Glutamatergic neuron (in vitro differentiated cells): ENCODE results near the gene TNIP1. TPM values are rescaled to one million over a fixed set of nuclear protein-coding genes. Genes with fewer than 3 reads are reported as not detected.

Source experiments
- DNase-seq: peaks from one replicate; pipeline ENCODE4 v3.0.0; 2022
- H3K27ac Mint-ChIP-seq: one replicate; pipeline ENCODE4 v1.8.0; 2020; ENCODE audit warnings: mild to moderate bottlenecking, mixed read lengths, inconsistent platforms; ENCODE audit not compliant: unreplicated experiment
- H3K27me3 Mint-ChIP-seq: one replicate; pipeline ENCODE4 v1.8.0; 2020; ENCODE audit warnings: mild to moderate bottlenecking, moderate library complexity, mixed read lengths, inconsistent platforms; ENCODE audit not compliant: unreplicated experiment
- H3K36me3 Mint-ChIP-seq: one replicate; pipeline ENCODE4 v1.8.0; 2020; ENCODE audit warnings: mild to moderate bottlenecking, mixed read lengths, inconsistent platforms; ENCODE audit not compliant: unreplicated experiment
- H3K4me1 Mint-ChIP-seq: one replicate; pipeline ENCODE4 v1.8.0; 2020; ENCODE audit warnings: mild to moderate bottlenecking, low read depth, mixed read lengths, inconsistent platforms; ENCODE audit not compliant: unreplicated experiment
- H3K4me3 Mint-ChIP-seq: one replicate; pipeline ENCODE4 v1.8.0; 2020; ENCODE audit warnings: mild to moderate bottlenecking, mixed read lengths, inconsistent platforms; ENCODE audit not compliant: unreplicated experiment
- H3K9me3 Mint-ChIP-seq: one replicate; pipeline ENCODE4 v1.8.0; 2020; ENCODE audit warnings: mild to moderate bottlenecking, moderate library complexity, mixed read lengths, inconsistent platforms; ENCODE audit not compliant: unreplicated experiment
- CTCF ChIP-seq: fragments of 200-600 bp; sonication (generic); IDR thresholded peaks from one replicate; pipeline ENCODE4 v1.5.0; 2021; ENCODE audit not compliant: partially characterized antibody, unreplicated experiment
- total RNA-seq: library from RNA; stranded (reverse); fragmentation: NEBNext Ultra II Directional; extraction: Animal tissue kit (Norgen Biotek cat#: 25700); gene quantifications from one replicate; pipeline ENCODE4 v1.2.1, GENCODE V29; 2021; ENCODE audit not compliant: unreplicated experiment

Gene TNIP1
- total RNA-seq, 1 donor from 2014 or later = 34.1 TPM

GRCh38 chr5:151021746-151022145 lies 59.1 kb downstream of the TNIP1 start:
- peak overlapping the region; percentile 41 for H3K4me3 Mint-ChIP-seq
- peaks cover 3% of the 10 kb centered on the region for H3K9me3 Mint-ChIP-seq
- no peak for TF ChIP-seq CTCF
- H3K36me3 Mint-ChIP-seq = no peaks in the 10 kb centered on the region
- no peak overlapping the region for H3K27ac Mint-ChIP-seq
- peaks cover 3% of the 10 kb centered on the region for H3K27me3 Mint-ChIP-seq
- H3K4me1 Mint-ChIP-seq = peaks cover 6% of the 10 kb centered on the region
- no peak for DNase-seq

DNA sequence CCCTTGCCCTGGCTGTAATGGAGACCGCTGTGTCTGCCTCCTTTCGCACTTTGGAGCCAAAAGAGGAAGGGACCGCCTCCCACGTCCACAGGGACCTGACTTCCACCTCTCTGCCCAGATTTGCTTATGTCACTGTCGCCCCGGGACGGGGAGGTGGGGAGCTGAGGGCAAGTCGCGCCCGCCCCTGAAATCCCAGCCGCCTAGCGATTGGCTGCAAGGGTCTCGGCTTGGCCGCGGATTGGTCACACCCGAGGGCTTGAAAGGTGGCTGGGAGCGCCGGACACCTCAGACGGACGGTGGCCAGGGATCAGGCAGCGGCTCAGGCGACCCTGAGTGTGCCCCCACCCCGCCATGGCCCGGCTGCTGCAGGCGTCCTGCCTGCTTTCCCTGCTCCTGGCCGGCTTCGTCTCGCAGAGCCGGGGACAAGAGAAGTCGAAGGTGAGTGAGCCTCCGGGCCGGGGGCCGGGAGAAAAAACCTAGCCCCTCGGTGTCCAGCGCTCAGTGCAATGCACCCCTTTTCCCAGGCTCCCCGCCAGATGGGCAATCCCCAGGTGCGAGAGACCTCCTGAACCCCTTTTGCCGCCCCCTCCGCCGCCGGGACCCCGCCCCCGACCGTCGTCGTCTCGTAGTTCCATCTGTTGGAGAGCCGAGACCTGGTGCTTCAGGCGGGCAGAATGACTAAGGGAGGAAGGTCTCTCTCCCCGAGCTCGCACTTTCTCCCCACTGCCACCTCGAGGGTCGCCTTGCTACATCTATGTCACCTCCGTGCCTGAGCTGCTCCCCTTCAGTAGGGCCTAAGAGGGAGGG lies 60.3 kb downstream of the TNIP1 start, which contains the start of gene GPX3:
Gene GPX3, plus strand, starts transcription at position 288 of the 807 bp plus-strand sequence. Its CDS starts 64 bp downstream, at position 352.
- no peaks in the 10 kb centered on the region for H3K36me3 Mint-ChIP-seq
- peak within 1 kb of the TSS; percentile 85 for H3K4me3 Mint-ChIP-seq
- peaks cover 6% of the 10 kb centered on the region for H3K4me1 Mint-ChIP-seq
- no peak for TF ChIP-seq CTCF
- peaks cover 3% of the 10 kb centered on the region for H3K27me3 Mint-ChIP-seq
- DNase-seq = peak; percentile 85
- peaks cover 3% of the 10 kb centered on the region for H3K9me3 Mint-ChIP-seq
- peak within 1 kb of the TSS; percentile 29 for H3K27ac Mint-ChIP-seq

DNA sequence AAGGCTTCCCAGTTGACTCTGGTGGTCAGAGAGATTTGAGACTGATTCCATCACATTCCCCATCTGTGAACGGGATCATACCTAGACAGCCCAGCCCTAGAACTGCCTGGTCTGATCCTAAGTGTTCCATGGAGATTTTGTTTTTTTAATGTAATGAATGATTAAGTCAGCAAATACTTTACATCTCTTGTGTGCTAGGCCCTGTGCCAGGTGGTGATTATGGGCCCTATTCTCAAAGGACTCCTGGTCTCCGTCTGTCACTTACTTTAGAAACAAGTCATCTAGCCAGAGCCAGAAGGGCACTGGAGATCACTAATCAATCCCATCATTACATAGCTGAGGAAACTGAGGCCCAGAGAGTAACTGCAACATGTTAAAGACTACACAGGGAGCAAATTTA lies 61.5 kb downstream of the TNIP1 start:
- no peak overlapping the region for H3K4me3 Mint-ChIP-seq
- H3K27ac Mint-ChIP-seq = peak overlapping the region; percentile 29
- H3K27me3 Mint-ChIP-seq = no peaks in the 10 kb centered on the region

DNA sequence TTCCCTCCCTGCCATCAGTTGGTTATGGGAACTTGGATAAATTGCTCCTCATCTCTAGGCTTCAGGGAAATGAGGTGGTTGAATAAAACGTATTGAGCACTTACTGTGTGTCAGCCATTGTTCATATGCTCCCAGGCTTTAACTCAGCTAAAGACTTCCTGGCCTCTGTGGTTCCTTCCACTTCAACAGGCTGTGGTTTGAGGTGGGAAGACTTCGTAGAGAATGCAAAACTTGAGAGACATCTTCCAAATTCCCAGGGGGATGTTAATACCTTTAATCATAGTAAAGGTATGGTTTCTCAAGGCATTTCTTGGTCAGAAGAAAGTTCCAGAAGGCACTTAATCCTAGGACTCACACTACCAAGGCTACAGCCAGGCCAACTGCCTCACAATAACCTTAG lies 62.0 kb downstream of the TNIP1 start:
- Mint-ChIP-seq H3K27me3 (no peaks in the 10 kb centered on the region), H3K36me3 (no peaks in the 10 kb centered on the region), H3K4me1 (peaks cover 6% of the 10 kb centered on the region), H3K27ac (no peak overlapping the region), H3K4me3 (no peak overlapping the region), H3K9me3 (no peaks in the 10 kb centered on the region)
- no peak for DNase-seq
- no peak for TF ChIP-seq CTCF

More for the DNA sequence above, 61.5 kb downstream of the TNIP1 start:
- no peak for DNase-seq
- Mint-ChIP-seq H3K36me3 (no peaks in the 10 kb centered on the region), H3K9me3 (no peaks in the 10 kb centered on the region), H3K4me1 (peaks cover 6% of the 10 kb centered on the region)
- no peak for TF ChIP-seq CTCF

DNA sequence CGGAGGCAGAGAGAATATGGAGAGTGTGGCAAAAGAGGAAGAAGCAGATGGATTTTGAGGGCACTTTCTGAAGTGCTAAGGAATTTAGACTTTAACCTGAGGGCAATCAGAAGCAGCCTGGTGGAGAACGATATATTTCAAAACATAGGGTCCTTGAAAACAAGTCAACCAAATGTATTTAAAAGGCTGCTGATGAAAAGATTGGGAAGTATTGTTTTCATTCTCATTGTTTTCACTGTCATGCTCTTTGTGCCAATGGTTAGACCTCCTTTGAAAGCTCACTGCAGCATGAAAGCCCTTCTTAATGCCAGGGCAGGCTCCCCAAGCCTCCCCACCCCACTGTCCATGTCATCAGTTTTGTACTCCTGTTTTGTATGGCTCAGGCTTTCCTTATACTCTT lies 62.9 kb downstream of the TNIP1 start:
- no peak for DNase-seq
- TF ChIP-seq CTCF = no peak
- Mint-ChIP-seq H3K27me3 (no peaks in the 10 kb centered on the region), H3K4me3 (no peak overlapping the region), H3K27ac (no peak overlapping the region), H3K36me3 (no peaks in the 10 kb centered on the region), H3K9me3 (no peaks in the 10 kb centered on the region), H3K4me1 (peaks cover 6% of the 10 kb centered on the region)
